Right ventricle myocardium inferior (tissue), 1 donor: ENCODE measurements around the gene RBM14. TPM values are rescaled to one million over a fixed set of nuclear protein-coding genes. Genes with fewer than 3 reads are reported as not detected.
A peak's percentile ranks its signal among the peaks of the same experiment; 100 is the strongest.

Source experiments
- ATAC-seq: fragments of 200-7000 bp; cut with Tn5 transposase; one replicate; pipeline ENCODE4 v1.9.1; 2020; ENCODE audit warnings: mild to moderate bottlenecking, moderate library complexity
- DNase-seq: peaks from one replicate; pipeline ENCODE4 v3.0.0; 2021; ENCODE audit errors: missing footprints
- intact Hi-C: fragments of 100-400 bp; cut with DNase I; formaldehyde crosslinking; loops from one replicate; pipeline ENCODE4 v1.11.0; 2022
- total RNA-seq: library from RNA; stranded (reverse); fragmentation: NEBNext Ultra II Directional; extraction: Animal tissue kit (Norgen Biotek cat#: 25700); gene quantifications from one replicate; pipeline ENCODE4 v1.2.1, GENCODE V29; 2021
- donor health status: DM: no; HTN: yes; CAD: no; lungs with severe emphysema.

RBM14 gene
- total RNA-seq, 1 donor from 2014 or later: 30.1 TPM

- intact Hi-C loops: no loop called here
- DNase-seq (no peak), ATAC-seq (no peak)
These were observed 43.3 kb downstream of the RBM14 start for GRCh38 chr11:66659763-66660162.

- no peak for DNase-seq
- ATAC-seq: peak; percentile 33
- intact Hi-C loops: no loop called here
These were observed 47.4 kb downstream of the RBM14 start for GRCh38 chr11:66663741-66664296.

GRCh38 chr11:66665369-66665768 is 48.9 kb downstream of the RBM14 start:
- no peak for DNase-seq
- intact Hi-C loops: no loop called here
- ATAC-seq: no peak

GRCh38 chr11:66670816-66671215 is 54.4 kb downstream of the RBM14 start:
- intact Hi-C loops: no loop called here
- no peak for ATAC-seq
- no peak for DNase-seq

GRCh38 chr11:66674964-66675602 is 58.7 kb downstream of the RBM14 start:
- DNase-seq (no peak), ATAC-seq (no peak)
- intact Hi-C loops: loop anchor here (5.0 kb wide), 1 partner anchor 83 kb away; the partner anchor contains the start of genes CCDC87 and CCS

DNA sequence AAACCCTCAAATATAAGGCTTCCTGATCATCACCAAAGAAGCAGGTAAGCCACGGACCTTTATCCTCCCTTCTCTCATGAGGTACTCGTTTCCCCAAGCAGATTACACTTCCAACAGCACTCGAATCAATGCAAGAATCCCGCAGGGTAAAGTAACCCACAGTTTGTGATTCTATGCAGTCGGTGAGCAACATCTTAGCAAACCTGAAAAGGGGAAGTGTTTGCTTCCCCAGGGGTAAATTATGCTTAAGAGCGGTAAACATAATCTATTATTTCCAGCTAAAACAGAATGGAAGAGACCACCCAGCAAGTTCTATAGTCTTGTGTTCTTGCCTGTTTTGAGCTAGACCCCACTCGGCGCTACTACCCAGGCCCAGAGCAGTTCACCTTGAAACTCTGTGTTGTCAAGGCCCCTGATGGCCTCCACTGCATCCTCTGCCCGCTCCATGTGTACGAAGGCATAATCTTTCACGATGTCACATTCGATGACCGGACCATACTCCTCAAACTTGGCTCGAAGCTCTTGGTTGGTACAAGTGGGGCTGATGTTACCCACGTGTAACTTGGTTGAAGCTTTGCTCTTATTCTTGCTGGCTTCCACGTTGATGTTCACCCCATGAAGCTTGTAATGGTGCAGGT is 60.0 kb downstream of the RBM14 start:
- intact Hi-C loops: loop anchor here (2.0 to 5.0 kb wide), 2 partner anchors 38 to 84 kb away; partner anchors contain the start of genes CCDC87, CCS and RBM4
- DNase-seq (no peak), ATAC-seq (no peak)

Other genes with a start within 250 kb of the RBM14 start
- gene SLC29A2, start 244.9 kb upstream of the RBM14 start, total RNA-seq: 16.8 TPM
- not detected for gene NPAS4, start 195.6 kb upstream of the RBM14 start, total RNA-seq
- 58.7 TPM for gene MRPL11, start 177.8 kb upstream of the RBM14 start, total RNA-seq
- 8.4 TPM for gene PELI3, start 149.7 kb upstream of the RBM14 start, total RNA-seq
- 15.8 TPM for gene DPP3, start 136.2 kb upstream of the RBM14 start, total RNA-seq
- gene BBS1, start 106.0 kb upstream of the RBM14 start, total RNA-seq: 20.9 TPM
- gene ZDHHC24, start 70.6 kb upstream of the RBM14 start, total RNA-seq: 4.0 TPM
- not detected for gene ACTN3, start 69.7 kb upstream of the RBM14 start, total RNA-seq
- 51.0 TPM for gene CTSF, start 48.0 kb upstream of the RBM14 start, total RNA-seq
- gene CCDC87, start 23.6 kb upstream of the RBM14 start, total RNA-seq: 0.27 TPM
- 23.5 TPM for gene CCS, start 23.4 kb upstream of the RBM14 start, total RNA-seq
- 72.1 TPM for gene RBM4, start 22.1 kb downstream of the RBM14 start, total RNA-seq
- gene RBM4B, start 61.3 kb downstream of the RBM14 start, total RNA-seq: 14.0 TPM
- 0.95 TPM for gene SPTBN2, start 112.6 kb downstream of the RBM14 start, total RNA-seq
- gene RCE1, start 226.8 kb downstream of the RBM14 start, total RNA-seq: 5.6 TPM
- gene LRFN4, start 240.4 kb downstream of the RBM14 start, total RNA-seq: 24.7 TPM